ENCODE data around the gene STARD13. TPM values are rescaled to one million over a fixed set of nuclear protein-coding genes. Genes with fewer than 3 reads are reported as not detected.

Gene STARD13
- total RNA-seq, 1 experiment from 2014 or later = 26.6 TPM

GRCh38 chr13:33204130-33204927 lies 81.2 kb downstream of the STARD13 start:
- intact Hi-C loops (cut with micrococcal nuclease) = no loop called here
- peaks cover 3% of the 10 kb centered on the region; the same call in 1 of the 2 replicates for H3K36me3 ChIP-seq (ENCODE audit: low read depth, low read length)

DNA sequence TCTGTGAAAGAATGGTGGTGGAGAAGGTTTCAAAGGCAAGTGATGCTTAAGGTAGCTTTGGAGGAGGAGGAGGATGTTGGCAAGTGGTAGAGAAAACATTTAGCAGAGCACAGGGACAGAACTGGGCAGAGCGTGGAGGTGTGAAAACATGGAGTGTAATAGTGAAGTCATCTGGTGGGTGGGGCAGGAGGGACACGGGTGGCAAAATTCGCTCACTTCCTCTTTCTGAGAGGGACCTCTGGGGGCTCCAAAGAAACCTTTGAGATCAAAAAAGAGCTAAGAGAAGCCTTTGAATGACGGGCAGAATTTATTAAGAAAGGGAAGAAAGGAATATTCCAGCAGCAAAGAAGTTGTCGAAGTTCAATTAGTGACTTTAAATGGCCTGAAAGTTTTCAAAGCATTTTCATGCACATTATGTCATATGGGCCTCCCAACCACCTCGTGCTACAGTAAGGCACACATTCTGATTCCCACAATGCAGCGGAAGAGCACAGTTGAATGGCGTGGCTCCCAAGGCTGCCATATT lies 82.8 kb downstream of the STARD13 start:
- Histone ChIP-seq H3K27me3 (ENCODE audit: low read length) (no peaks in the 10 kb centered on the region), H3K9me2 (replicated peaks; ENCODE audit: low read length) (no peaks in the 10 kb centered on the region), H2AFZ (ENCODE audit: low read length) (no peak overlapping the region), H3K79me2 (ENCODE audit: low read length) (peaks cover 80% of the 10 kb centered on the region), H4K20me1 (ENCODE audit: low read length) (no peaks in the 10 kb centered on the region), H3K4me3 (ENCODE audit: low read length) (no peak overlapping the region), H3F3A (ENCODE audit: low read length, unreplicated experiment) (no peaks in the 10 kb centered on the region), H3K27ac (ENCODE audit: low read length) (no peak overlapping the region), H3K36me3 (ENCODE audit: low read depth, low read length) (peaks cover 3% of the 10 kb centered on the region; the same call in 1 of the 2 replicates), H3K9me3 (ENCODE audit: low read length) (no peaks in the 10 kb centered on the region), H3K4me1 (ENCODE audit: insufficient read depth, low read length) (peaks cover 5% of the 10 kb centered on the region; the same call in 1 of the 2 replicates), H3K4me2 (ENCODE audit: low read length) (no peak overlapping the region), H3K9ac (ENCODE audit: low read length) (no peak overlapping the region)
- intact Hi-C loops (cut with micrococcal nuclease) = no loop called here
- ATAC-seq (no peak), DNase-seq (no peak)
- ChIA-PET CTCF (no interaction called here), POLR2A (ENCODE audit: unreplicated experiment) (no interaction called here)
- no TSS peak for BruUV-seq (replicated peaks)
- TF ChIP-seq EZH2phosphoT487 (IDR thresholded peaks at IDR 0.05; ENCODE audit: borderline replicate concordance, low read length) = no peak
- TF ChIP-seq, protein P1, sequence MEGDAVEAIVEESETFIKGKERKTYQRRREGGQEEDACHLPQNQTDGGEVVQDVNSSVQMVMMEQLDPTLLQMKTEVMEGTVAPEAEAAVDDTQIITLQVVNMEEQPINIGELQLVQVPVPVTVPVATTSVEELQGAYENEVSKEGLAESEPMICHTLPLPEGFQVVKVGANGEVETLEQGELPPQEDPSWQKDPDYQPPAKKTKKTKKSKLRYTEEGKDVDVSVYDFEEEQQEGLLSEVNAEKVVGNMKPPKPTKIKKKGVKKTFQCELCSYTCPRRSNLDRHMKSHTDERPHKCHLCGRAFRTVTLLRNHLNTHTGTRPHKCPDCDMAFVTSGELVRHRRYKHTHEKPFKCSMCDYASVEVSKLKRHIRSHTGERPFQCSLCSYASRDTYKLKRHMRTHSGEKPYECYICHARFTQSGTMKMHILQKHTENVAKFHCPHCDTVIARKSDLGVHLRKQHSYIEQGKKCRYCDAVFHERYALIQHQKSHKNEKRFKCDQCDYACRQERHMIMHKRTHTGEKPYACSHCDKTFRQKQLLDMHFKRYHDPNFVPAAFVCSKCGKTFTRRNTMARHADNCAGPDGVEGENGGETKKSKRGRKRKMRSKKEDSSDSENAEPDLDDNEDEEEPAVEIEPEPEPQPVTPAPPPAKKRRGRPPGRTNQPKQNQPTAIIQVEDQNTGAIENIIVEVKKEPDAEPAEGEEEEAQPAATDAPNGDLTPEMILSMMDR (conservative IDR thresholded peaks at IDR 0.05; ENCODE audit: low read depth, low read length) = no peak
- no peak for TF ChIP-seq EZH2 (IDR thresholded peaks at IDR 0.05; ENCODE audit: low read length, unreplicated experiment)

More at GRCh38 chr13:33204130-33204927, 81.2 kb downstream of the STARD13 start:
- Histone ChIP-seq H3K4me1 (ENCODE audit: insufficient read depth, low read length) (peaks cover 12% of the 10 kb centered on the region), H2AFZ (ENCODE audit: low read length) (no peak overlapping the region), H3K9me3 (ENCODE audit: low read length) (no peaks in the 10 kb centered on the region), H3K27ac (ENCODE audit: low read length) (no peak overlapping the region), H3K4me3 (ENCODE audit: low read length) (no peak overlapping the region), H3F3A (ENCODE audit: low read length, unreplicated experiment) (no peaks in the 10 kb centered on the region), H4K20me1 (ENCODE audit: low read length) (no peaks in the 10 kb centered on the region), H3K4me2 (ENCODE audit: low read length) (no peak overlapping the region), H3K27me3 (ENCODE audit: low read length) (no peaks in the 10 kb centered on the region), H3K9me2 (replicated peaks; ENCODE audit: low read length) (no peaks in the 10 kb centered on the region), H3K79me2 (ENCODE audit: low read length) (peaks cover 84% of the 10 kb centered on the region), H3K9ac (ENCODE audit: low read length) (no peak overlapping the region)
- no TSS peak for BruUV-seq (replicated peaks)
- POLR2A ChIA-PET (ENCODE audit: unreplicated experiment) = no interaction called here
- TF ChIP-seq EZH2phosphoT487 (IDR thresholded peaks at IDR 0.05; ENCODE audit: borderline replicate concordance, low read length) = no peak
- CTCF ChIA-PET = no interaction called here
- DNase-seq = no peak
- ATAC-seq = no peak

DNA sequence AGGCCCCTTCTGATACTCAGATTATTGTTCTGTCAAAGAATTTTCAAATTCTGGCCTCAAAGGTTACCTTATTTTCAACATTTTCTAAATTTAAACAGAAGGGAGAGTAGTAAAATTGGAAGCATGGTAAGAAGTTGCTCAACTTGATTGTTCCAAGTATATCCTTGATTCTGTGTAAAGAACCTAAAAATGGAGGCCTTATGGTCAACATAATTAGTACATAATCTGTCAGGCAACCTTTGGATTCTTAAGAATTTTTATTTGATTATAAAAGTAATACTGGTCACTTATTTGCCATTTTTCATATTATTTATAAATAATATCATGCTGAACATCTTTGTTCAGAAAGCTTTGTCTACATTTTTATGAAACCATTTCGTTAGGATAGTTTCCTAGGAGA lies 83.9 kb downstream of the STARD13 start:
- CTCF ChIA-PET = no interaction called here
- Histone ChIP-seq H3K4me2 (ENCODE audit: low read length) (no peak overlapping the region), H3K27ac (ENCODE audit: low read length) (no peak overlapping the region), H3K27me3 (ENCODE audit: low read length) (no peaks in the 10 kb centered on the region), H3K9me3 (ENCODE audit: low read length) (no peaks in the 10 kb centered on the region), H3K4me1 (ENCODE audit: insufficient read depth, low read length) (peaks cover 2% of the 10 kb centered on the region; the same call in 1 of the 2 replicates), H3K4me3 (ENCODE audit: low read length) (no peak overlapping the region), H2AFZ (ENCODE audit: low read length) (no peak overlapping the region), H3K36me3 (ENCODE audit: low read depth, low read length) (peaks cover 3% of the 10 kb centered on the region; the same call in 1 of the 2 replicates), H3K9me2 (replicated peaks; ENCODE audit: low read length) (no peaks in the 10 kb centered on the region), H4K20me1 (ENCODE audit: low read length) (no peaks in the 10 kb centered on the region), H3K79me2 (ENCODE audit: low read length) (peaks cover 76% of the 10 kb centered on the region), H3K9ac (ENCODE audit: low read length) (no peak overlapping the region), H3F3A (ENCODE audit: low read length, unreplicated experiment) (no peaks in the 10 kb centered on the region)
- POLR2A ChIA-PET (ENCODE audit: unreplicated experiment) = no interaction called here
- ATAC-seq (no peak), DNase-seq (no peak)
- BruUV-seq (replicated peaks) = no TSS peak
- TF ChIP-seq EZH2phosphoT487 (IDR thresholded peaks at IDR 0.05; ENCODE audit: borderline replicate concordance, low read length) = no peak
- TF ChIP-seq, protein P1 (conservative IDR thresholded peaks at IDR 0.05; ENCODE audit: low read depth, low read length) = no peak
- TF ChIP-seq EZH2 (IDR thresholded peaks at IDR 0.05; ENCODE audit: low read length, unreplicated experiment) = no peak
- intact Hi-C loops (cut with micrococcal nuclease) = no loop called here
